Neuronal stem cell (in vitro differentiated cells): Measurements from ENCODE around the gene EMX2.

Experiments
- DNase-seq: peaks from one replicate; pipeline ENCODE4 v3.0.0-alpha.2; 2013; ENCODE audit warnings: low spot score
- H2AFZ ChIP-seq: one replicate; pipeline ENCODE4 v1.6.1; 2013; ENCODE audit warnings: mild to moderate bottlenecking, low read length, inconsistent platforms
- H2AK5ac ChIP-seq: 2 replicates; pipeline ENCODE4 v1.6.1; 2013; ENCODE audit warnings: low read depth, mild to moderate bottlenecking, inconsistent platforms, low read length, moderate library complexity, mixed read lengths
- H2BK120ac ChIP-seq: 2 replicates; pipeline ENCODE4 v1.6.1; 2013; ENCODE audit warnings: low read depth, mild to moderate bottlenecking, inconsistent platforms, low read length, moderate library complexity, mixed read lengths
- H2BK12ac ChIP-seq: one replicate; pipeline ENCODE4 v1.6.1; 2013; ENCODE audit warnings: low read length, inconsistent platforms
- H2BK15ac ChIP-seq: 2 replicates; pipeline ENCODE4 v1.6.1; 2013; ENCODE audit warnings: mild to moderate bottlenecking, low read length, inconsistent platforms, mixed read lengths
- H2BK5ac ChIP-seq: one replicate; pipeline ENCODE4 v1.6.1; 2013; ENCODE audit warnings: inconsistent platforms, mild to moderate bottlenecking, low read length, moderate library complexity
- H3K14ac ChIP-seq: one replicate; pipeline ENCODE4 v1.6.1; 2013; ENCODE audit warnings: low read length, inconsistent platforms
- H3K18ac ChIP-seq: 2 replicates; pipeline ENCODE4 v1.6.1; 2013; ENCODE audit warnings: low read length, inconsistent platforms
- H3K23ac ChIP-seq: 2 replicates; pipeline ENCODE4 v1.6.1; 2013; ENCODE audit warnings: low read depth, mild to moderate bottlenecking, mixed read lengths, low read length, inconsistent platforms; ENCODE audit not compliant: poor library complexity
- H3K27ac ChIP-seq: replicated peaks from 3 replicates; pipeline ENCODE4 v1.5.1; 2013; ENCODE audit warnings: low read length, inconsistent platforms
- H3K27me3 ChIP-seq, 3 experiments: 2 replicates each; pipeline ENCODE4 v1.6.1; 2013; ENCODE audit warnings: low read length in 3 of 3, mild to moderate bottlenecking in 2 of 3, inconsistent platforms in 1 of 3, low read depth in 1 of 3, mixed read lengths in 1 of 3, moderate library complexity in 1 of 3; ENCODE audit not compliant: control insufficient read depth in 3 of 3, insufficient read depth in 3 of 3
- H3K36me3 ChIP-seq, 2 donors: replicated peaks in 1 of 2; 2 replicates each; pipeline ENCODE4 v1.6.1; 2013; ENCODE audit warnings: low read length in 2 of 2; ENCODE audit not compliant: control insufficient read depth in 2 of 2, insufficient read depth in 2 of 2
- H3K4ac ChIP-seq: 2 replicates; pipeline ENCODE4 v1.6.1; 2013; ENCODE audit warnings: inconsistent platforms, mild to moderate bottlenecking, low read length, moderate library complexity
- H3K4me1 ChIP-seq, 2 donors: 1 replicate in 1 of 2; 2 replicates in 1 of 2; pipeline ENCODE4 v1.6.1; 2013; ENCODE audit warnings: low read length in 2 of 2, low read depth in 1 of 2; ENCODE audit not compliant: control insufficient read depth in 2 of 2, insufficient read depth in 1 of 2
- H3K4me2 ChIP-seq: one replicate; pipeline ENCODE4 v1.6.1; 2013; ENCODE audit warnings: mild to moderate bottlenecking, low read length, inconsistent platforms; ENCODE audit not compliant: insufficient read depth, poor library complexity, severe bottlenecking
- H3K4me3 ChIP-seq, 2 donors: 2 replicates each; pipeline ENCODE4 v1.5.1; 2013; ENCODE audit warnings: low read length in 2 of 2, mild to moderate bottlenecking in 2 of 2, inconsistent platforms in 1 of 2, moderate library complexity in 1 of 2
- H3K79me1 ChIP-seq: one replicate; pipeline ENCODE4 v1.6.1; 2013; ENCODE audit warnings: low read depth, mild to moderate bottlenecking, inconsistent platforms, low read length, moderate library complexity
- H3K9ac ChIP-seq: one replicate; pipeline ENCODE4 v1.6.1; 2013; ENCODE audit warnings: mild to moderate bottlenecking, low read depth, low read length, inconsistent platforms; ENCODE audit not compliant: poor library complexity
- H3K9me3 ChIP-seq, 2 donors: replicated peaks in 1 of 2; 2 replicates each; pipeline versions ENCODE3 to v1.6.1; 2013; ENCODE audit warnings: low read length in 2 of 2, mild to moderate bottlenecking in 2 of 2, inconsistent platforms in 1 of 2, low read depth in 1 of 2, mixed read lengths in 1 of 2, moderate library complexity in 1 of 2; ENCODE audit not compliant: control insufficient read depth in 2 of 2, insufficient read depth in 1 of 2
- H4K8ac ChIP-seq: one replicate; pipeline ENCODE4 v1.6.1; 2013; ENCODE audit warnings: low read depth, mild to moderate bottlenecking, inconsistent platforms, low read length, moderate library complexity
- H4K91ac ChIP-seq: one replicate; pipeline ENCODE4 v1.6.1; 2013; ENCODE audit warnings: low read length, low read depth, mild to moderate bottlenecking, inconsistent platforms; ENCODE audit not compliant: poor library complexity
- WGBS, 2 donors: extraction: QIAGEN DNeasy Blood & Tissue Kit; methylation state at CpG; one replicate each; pipeline ENCODE4 v1.1.7; 2013; ENCODE audit warnings: missing lambda C conversion rate in 2 of 2, mixed read lengths in 1 of 2; ENCODE audit not compliant: insufficient read length in 2 of 2, insufficient replicate concordance in 1 of 2; ENCODE audit errors: extremely low coverage in 2 of 2; 5-methylcytosine and 5-hydroxymethylcytosine counted together

Gene EMX2

GRCh38 chr10:117552701-117553141, 10.2 kb downstream of the EMX2 start:
- Histone ChIP-seq H3K9me3 (peaks cover 0 to 1% of the 10 kb centered on the region in 2 donors), H3K4ac (no peak overlapping the region), H4K8ac (no peak overlapping the region), H4K91ac (no peak overlapping the region), H3K27me3 (peaks cover 13 to 94% (median 70%) of the 10 kb centered on the region in 3 experiments), H3K79me1 (no peaks in the 10 kb centered on the region), H2BK12ac (peak overlapping the region; percentile 12), H2AK5ac (peak overlapping the region; percentile 53), H3K14ac (no peak overlapping the region), H3K27ac (no peak overlapping the region), H3K36me3 (no peaks in the 10 kb centered on the region), H3K4me2 (peak overlapping the region; percentile 82), H3K9ac (peak overlapping the region; percentile 71), H2BK120ac (no peak overlapping the region), H3K23ac (no peak overlapping the region), H2BK15ac (peak overlapping the region; percentile 97), H3K4me1 (peaks cover 0 to 34% of the 10 kb centered on the region in 2 donors), H3K18ac (peak overlapping the region; percentile 78), H2BK5ac (no peak overlapping the region), H3K4me3 (no peak overlapping the region), H2AFZ (no peak overlapping the region)
- WGBS, 2 donors, result no CpG with 5 or more reads among the region's 13 CpGs
- no peak for DNase-seq

GRCh38 chr10:117553142-117553814, 10.7 kb downstream of the EMX2 start:
- peak overlapping the region; percentile 74 for H2BK15ac ChIP-seq
- no peak overlapping the region for H2AFZ ChIP-seq
- H2AK5ac ChIP-seq, result peak overlapping the region; percentile 53
- WGBS, 2 donors, result no CpG with 5 or more reads among the region's 65 CpGs
- peak overlapping the region; percentile 6 for H3K23ac ChIP-seq
- peaks cover 0 to 29% of the 10 kb centered on the region in 2 donors for H3K4me1 ChIP-seq
- no peaks in the 10 kb centered on the region for H3K36me3 ChIP-seq
- H3K9ac ChIP-seq, result peak overlapping the region; percentile 71
- no peak overlapping the region for H2BK120ac ChIP-seq
- no peak for DNase-seq
- H3K27ac ChIP-seq, result no peak overlapping the region
- no peak overlapping the region for H4K8ac ChIP-seq
- peak overlapping the region; percentile 12 for H2BK12ac ChIP-seq
- H4K91ac ChIP-seq, result no peak overlapping the region
- H3K14ac ChIP-seq, result no peak overlapping the region
- H3K79me1 ChIP-seq, result no peaks in the 10 kb centered on the region
- no peak overlapping the region for H2BK5ac ChIP-seq
- peak overlapping the region; percentile 82 for H3K4me2 ChIP-seq
- no peak overlapping the region for H3K4ac ChIP-seq
- no peak overlapping the region for H3K4me3 ChIP-seq
- H3K18ac ChIP-seq, result peak overlapping the region; percentile 78
- no peaks in the 10 kb centered on the region for H3K9me3 ChIP-seq
- H3K27me3 ChIP-seq, result peaks cover 9 to 88% (median 65%) of the 10 kb centered on the region in 3 experiments

- Histone ChIP-seq H2AFZ (no peak overlapping the region), H2BK120ac (no peak overlapping the region), H3K9ac (no peak overlapping the region), H2BK5ac (no peak overlapping the region), H2AK5ac (peak overlapping the region; percentile 33), H3K36me3 (no peaks in the 10 kb centered on the region), H3K23ac (no peak overlapping the region), H3K27ac (no peak overlapping the region), H3K4me1 (peaks cover 0 to 27% of the 10 kb centered on the region in 2 donors), H3K79me1 (no peaks in the 10 kb centered on the region), H3K9me3 (no peaks in the 10 kb centered on the region), H3K27me3 (peaks cover 7 to 83% (median 59%) of the 10 kb centered on the region in 3 experiments), H3K18ac (peak overlapping the region; percentile 78), H2BK12ac (no peak overlapping the region), H3K14ac (no peak overlapping the region), H4K8ac (no peak overlapping the region), H3K4me2 (peak overlapping the region; percentile 82), H2BK15ac (peak overlapping the region; percentile 74), H3K4me3 (no peak overlapping the region), H3K4ac (no peak overlapping the region), H4K91ac (no peak overlapping the region)
- DNase-seq, result no peak
- WGBS, 2 donors, result no CpG with 5 or more reads among the region's 19 CpGs
These were observed 11.2 kb downstream of the EMX2 start for GRCh38 chr10:117553815-117554172.

- H3K23ac ChIP-seq, result no peak overlapping the region
- H3K4me3 ChIP-seq, result no peak overlapping the region
- H3K27me3 ChIP-seq, result peaks cover 7 to 78% (median 55%) of the 10 kb centered on the region in 3 experiments
- H2AK5ac ChIP-seq, result no peak overlapping the region
- WGBS, 2 donors, result no CpG with 5 or more reads among the region's 14 CpGs
- no peak overlapping the region for H4K91ac ChIP-seq
- no peak overlapping the region for H2BK120ac ChIP-seq
- H3K14ac ChIP-seq, result no peak overlapping the region
- H2BK12ac ChIP-seq, result no peak overlapping the region
- H3K9me3 ChIP-seq, result no peaks in the 10 kb centered on the region
- H2BK15ac ChIP-seq, result peak overlapping the region; percentile 74
- no peak overlapping the region for H4K8ac ChIP-seq
- DNase-seq, result no peak
- no peak overlapping the region for H3K4ac ChIP-seq
- no peak overlapping the region for H2BK5ac ChIP-seq
- H3K79me1 ChIP-seq, result no peaks in the 10 kb centered on the region
- no peak overlapping the region for H2AFZ ChIP-seq
- no peak overlapping the region for H3K4me2 ChIP-seq
- no peak overlapping the region for H3K9ac ChIP-seq
- peaks cover 0 to 27% of the 10 kb centered on the region in 2 donors for H3K4me1 ChIP-seq
- no peaks in the 10 kb centered on the region for H3K36me3 ChIP-seq
- H3K18ac ChIP-seq, result peak overlapping the region; percentile 78
- no peak overlapping the region for H3K27ac ChIP-seq
These were observed 11.8 kb downstream of the EMX2 start for GRCh38 chr10:117554241-117554814.
